ENCODE data around the gene CEND1.

GRCh38 chr11:793556-793955 is 3.7 kb upstream of the CEND1 start:
- TF ChIP-seq CTCF (IDR thresholded peaks at IDR 0.05) (no peak), POLR2A (IDR thresholded peaks at IDR 0.05) (no peak)

All from testis (tissue), 2 donors.